HG03521 (cell line): ENCODE data around the gene FUZ.

Source experiments
- ATAC-seq: cut with Tn5 transposase; IDR thresholded peaks from one replicate; pipeline ENCODE4 v1.9.1; 2021; ENCODE audit warnings: mild to moderate bottlenecking, moderate library complexity; ENCODE audit not compliant: unreplicated experiment

FUZ gene

GRCh38 chr19:49851456-49852259 lies 38.6 kb upstream of the FUZ start:
- no peak for ATAC-seq

- peak; percentile 69 for ATAC-seq
Measured at GRCh38 chr19:49850487-49851342, 37.6 kb upstream of the FUZ start, which contains the start of gene PTOV1. PTOV1 (plus strand) TSS chr19:49851159.

- ATAC-seq = no peak
Measured at GRCh38 chr19:49850221-49850486, 37.1 kb upstream of the FUZ start.

- ATAC-seq = no peak
Measured at GRCh38 chr19:49849433-49850220, 36.5 kb upstream of the FUZ start.

GRCh38 chr19:49848938-49849337 lies 35.8 kb upstream of the FUZ start:
- no peak for ATAC-seq

- no peak for ATAC-seq
Measured at GRCh38 chr19:49847731-49848696, 34.9 kb upstream of the FUZ start.

GRCh38 chr19:49846408-49846807 lies 33.3 kb upstream of the FUZ start:
- no peak for ATAC-seq

- no peak for ATAC-seq
Measured at GRCh38 chr19:49845414-49845813, 32.3 kb upstream of the FUZ start.

GRCh38 chr19:49844138-49845095 lies 31.3 kb upstream of the FUZ start:
- ATAC-seq = no peak

- no peak for ATAC-seq
Measured at GRCh38 chr19:49843265-49843664, 30.2 kb upstream of the FUZ start.

- no peak for ATAC-seq
Measured at GRCh38 chr19:49840736-49841249, 27.7 kb upstream of the FUZ start.

GRCh38 chr19:49840321-49840720 lies 27.2 kb upstream of the FUZ start:
- ATAC-seq = no peak

GRCh38 chr19:49839713-49840112 lies 26.6 kb upstream of the FUZ start:
- no peak for ATAC-seq

GRCh38 chr19:49838885-49839588 lies 25.9 kb upstream of the FUZ start:
- no peak for ATAC-seq

GRCh38 chr19:49837425-49837824 lies 24.3 kb upstream of the FUZ start:
- no peak for ATAC-seq

- no peak for ATAC-seq
Measured at GRCh38 chr19:49837009-49837310, 23.9 kb upstream of the FUZ start.

GRCh38 chr19:49836176-49837008 lies 23.3 kb upstream of the FUZ start:
- no peak for ATAC-seq

- ATAC-seq = no peak
Measured at GRCh38 chr19:49835562-49835961, 22.5 kb upstream of the FUZ start.
